ACHN (cell line): ENCODE measurements around the gene CYB5B.
A peak's percentile ranks its signal among the peaks of the same experiment; 100 is the strongest.
"Not testable (repeated sequence)": the region's sequence is repeated elsewhere in the genome, so short reads cannot be mapped to it uniquely, and the experiment has no call there.

Experiments used
- DNase-seq: peaks from one replicate; pipeline ENCODE4 v3.0.0-alpha.2; 2015
- in situ Hi-C: cut with HindIII; loops from 2 replicates; pipeline ENCODE4 v1.10.0; 2017; ENCODE audit warnings: low sequenced_read_pairs, low pct_ligation_motif_present, low pct_unique_long_range_greater_than_20kb

Gene CYB5B

GRCh38 chr16:69436896-69437295 is 12.5 kb downstream of the CYB5B start:
- DNase-seq, result no peak
- in situ Hi-C loops, result no loop called here

- no peak for DNase-seq
- in situ Hi-C loops, result no loop called here
Measured at GRCh38 chr16:69438465-69438864, 14.0 kb downstream of the CYB5B start.

- in situ Hi-C loops, result no loop called here
- DNase-seq, result no peak
Measured at GRCh38 chr16:69440250-69440649, 15.8 kb downstream of the CYB5B start.

- DNase-seq, in situ Hi-C loops: not testable (repeated sequence)
Measured at GRCh38 chr16:69441030-69441429, 16.6 kb downstream of the CYB5B start.

- peak; percentile 60 for DNase-seq
- in situ Hi-C loops, result no loop called here
Measured at GRCh38 chr16:69443927-69444631, 19.7 kb downstream of the CYB5B start.

GRCh38 chr16:69444873-69445517 is 20.6 kb downstream of the CYB5B start:
- peak; percentile 36 for DNase-seq
- in situ Hi-C loops, result no loop called here

GRCh38 chr16:69448470-69449193 is 24.2 kb downstream of the CYB5B start:
- DNase-seq, result no peak
- in situ Hi-C loops, result no loop called here

GRCh38 chr16:69451166-69451565 is 26.7 kb downstream of the CYB5B start:
- in situ Hi-C loops, result no loop called here
- DNase-seq, result no peak

- no peak for DNase-seq
- in situ Hi-C loops, result no loop called here
Measured at GRCh38 chr16:69453936-69454335, 29.5 kb downstream of the CYB5B start.

- peak; percentile 22 for DNase-seq
- in situ Hi-C loops, result no loop called here
Measured at GRCh38 chr16:69463876-69464275, 39.5 kb downstream of the CYB5B start.

- no peak for DNase-seq
- in situ Hi-C loops, result no loop called here
Measured at GRCh38 chr16:69465083-69465721, 40.8 kb downstream of the CYB5B start.

- in situ Hi-C loops, result no loop called here
Measured at GRCh38 chr16:69465881-69466280, 41.5 kb downstream of the CYB5B start.

GRCh38 chr16:69466547-69466946 is 42.1 kb downstream of the CYB5B start:
- DNase-seq, result no peak
- in situ Hi-C loops, result no loop called here

More at GRCh38 chr16:69465881-69466280, 41.5 kb downstream of the CYB5B start:
- no peak for DNase-seq

- in situ Hi-C loops, result no loop called here
- no peak for DNase-seq
Measured at GRCh38 chr16:69467080-69467479, 42.7 kb downstream of the CYB5B start.

- in situ Hi-C loops, result no loop called here
- no peak for DNase-seq
Measured at GRCh38 chr16:69467531-69468204, 43.2 kb downstream of the CYB5B start.

GRCh38 chr16:69469807-69470561 is 45.6 kb downstream of the CYB5B start:
- no peak for DNase-seq
- in situ Hi-C loops, result no loop called here

GRCh38 chr16:69471121-69471520 is 46.7 kb downstream of the CYB5B start:
- no peak for DNase-seq
- in situ Hi-C loops, result no loop called here

GRCh38 chr16:69474408-69474807 is 50.0 kb downstream of the CYB5B start:
- in situ Hi-C loops, result no loop called here

More at GRCh38 chr16:69474408-69474807, 50.0 kb downstream of the CYB5B start:
- no peak for DNase-seq
